HG03521 (cell line): Measurements from ENCODE around the gene RGS19.
A peak's percentile ranks its signal among the peaks of the same experiment; 100 is the strongest.

Experiments used
- ATAC-seq: cut with Tn5 transposase; IDR thresholded peaks from one replicate; pipeline ENCODE4 v1.9.1; 2021; ENCODE audit warnings: mild to moderate bottlenecking, moderate library complexity; ENCODE audit not compliant: unreplicated experiment

RGS19 gene

GRCh38 chr20:64050261-64051032 lies 28.9 kb downstream of the RGS19 start:
- ATAC-seq: no peak

- no peak for ATAC-seq
Measured at GRCh38 chr20:64049878-64050260, 29.4 kb downstream of the RGS19 start.

DNA sequence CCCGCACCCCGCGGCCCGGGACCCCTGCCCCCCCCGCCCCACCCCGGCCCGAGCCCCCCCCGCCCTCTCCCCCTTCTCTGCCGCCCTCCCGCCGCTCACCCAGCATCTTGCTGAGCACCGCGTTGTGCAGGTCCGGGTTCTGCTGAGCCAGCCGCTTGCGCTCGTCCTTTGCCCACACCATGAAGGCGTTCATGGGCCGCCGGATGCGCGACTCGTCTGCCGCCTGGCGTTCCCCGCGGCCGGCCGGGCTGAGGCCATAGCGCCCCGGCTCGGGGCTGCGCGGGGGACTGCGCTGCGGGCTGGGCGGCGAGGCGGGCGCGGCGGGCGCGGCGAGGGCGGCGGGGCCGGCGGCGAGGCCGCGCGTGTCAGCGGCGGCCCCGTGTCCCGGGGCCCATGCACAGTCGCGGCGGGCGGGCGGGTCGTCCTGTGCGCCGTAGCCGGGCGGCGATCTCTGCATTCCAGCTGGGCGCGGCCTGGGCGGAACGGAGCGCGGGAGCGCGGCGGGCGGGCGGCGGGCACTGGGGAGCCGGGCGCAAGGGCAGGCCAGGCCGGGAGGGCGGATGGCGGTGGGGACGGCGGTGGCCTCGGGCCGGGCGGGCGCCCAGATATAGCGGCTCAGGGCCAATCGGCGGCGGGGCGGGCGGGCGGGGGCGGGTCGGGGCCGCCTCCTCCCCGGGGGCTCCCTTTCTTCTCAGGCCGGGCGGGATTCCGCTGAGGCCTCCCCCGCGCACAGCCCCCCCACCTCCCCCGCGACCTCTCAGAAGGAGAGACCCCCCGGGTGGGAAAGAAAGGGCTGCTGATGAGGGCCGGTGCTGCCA lies 30.0 kb downstream of the RGS19 start, which contains the start of gene SOX18:
TSS of gene SOX18 (minus strand) at position 580 of the 818 bp plus-strand sequence. CDS start at position 457, 123 bp downstream.
- ATAC-seq: no peak

DNA sequence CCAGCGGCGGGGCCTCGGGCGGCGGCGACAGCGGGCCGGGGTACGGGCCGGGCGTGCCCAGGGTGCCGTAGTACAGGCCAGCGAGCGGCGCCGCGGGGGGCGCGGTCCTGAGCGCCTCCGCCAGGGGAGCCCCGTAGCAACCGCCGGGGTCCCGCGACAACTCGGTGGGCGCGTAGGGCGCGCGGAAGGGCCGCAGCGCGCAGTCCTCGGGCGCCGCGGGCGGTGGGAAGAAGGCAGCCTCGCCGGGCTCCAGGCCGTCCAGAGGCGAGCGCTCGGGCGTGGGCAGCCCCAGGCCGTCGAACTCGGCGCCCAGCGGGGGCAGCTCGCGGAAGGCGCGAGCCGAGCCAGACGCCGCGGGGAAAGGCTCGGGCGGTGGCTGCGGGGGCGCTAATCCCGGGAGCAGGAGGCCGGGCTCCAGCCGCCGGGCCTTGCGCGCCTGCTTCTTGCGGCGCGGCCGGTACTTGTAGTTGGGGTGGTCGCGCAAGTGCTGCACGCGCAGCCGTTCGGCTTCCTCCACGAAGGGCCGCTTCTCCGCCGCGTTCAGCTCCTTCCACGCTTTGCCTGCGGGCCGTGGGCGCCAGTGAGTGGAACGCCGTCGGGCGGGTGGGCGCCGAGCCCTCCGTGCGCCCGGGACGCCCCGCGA lies 30.8 kb downstream of the RGS19 start:
- ATAC-seq: no peak

DNA sequence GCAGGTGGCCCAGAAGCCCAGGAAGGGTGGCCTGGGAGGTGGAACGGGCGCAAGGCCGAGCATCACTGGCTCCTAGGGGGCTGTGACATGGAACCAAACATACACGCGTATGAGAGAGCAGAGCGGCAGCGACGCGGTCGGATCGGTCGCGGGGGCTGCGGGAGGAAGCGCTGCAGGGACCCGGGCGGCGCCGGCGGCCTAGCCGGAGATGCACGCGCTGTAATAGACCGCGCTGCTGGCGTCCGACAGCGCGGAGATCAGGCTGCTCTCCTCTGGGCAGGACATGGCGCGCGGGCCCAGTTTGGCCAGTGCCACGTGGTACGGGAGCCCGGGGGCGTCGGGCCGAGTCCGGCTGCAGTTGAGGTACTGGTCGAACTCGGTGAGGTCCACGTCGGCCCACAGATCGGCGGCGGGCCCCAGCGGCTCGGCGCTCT lies 31.3 kb downstream of the RGS19 start:
- no peak for ATAC-seq

DNA sequence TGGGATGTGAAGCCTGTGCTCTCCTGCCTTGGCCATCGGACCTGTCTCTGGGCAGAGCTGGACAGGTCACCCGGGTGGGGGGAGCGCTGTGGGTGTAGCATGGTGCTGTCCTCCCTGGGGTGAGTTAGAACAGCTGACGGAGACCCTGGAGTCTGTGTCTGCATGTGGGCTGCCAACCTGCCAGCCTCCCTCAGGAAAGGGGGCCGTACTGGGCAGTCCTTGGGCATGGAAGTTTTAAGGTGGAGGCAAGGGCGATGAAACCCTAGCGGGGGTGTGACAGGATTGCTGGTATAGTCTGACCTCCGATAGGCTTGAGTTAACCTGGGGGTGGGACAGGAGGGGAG lies 32.3 kb downstream of the RGS19 start:
- ATAC-seq: no peak

DNA sequence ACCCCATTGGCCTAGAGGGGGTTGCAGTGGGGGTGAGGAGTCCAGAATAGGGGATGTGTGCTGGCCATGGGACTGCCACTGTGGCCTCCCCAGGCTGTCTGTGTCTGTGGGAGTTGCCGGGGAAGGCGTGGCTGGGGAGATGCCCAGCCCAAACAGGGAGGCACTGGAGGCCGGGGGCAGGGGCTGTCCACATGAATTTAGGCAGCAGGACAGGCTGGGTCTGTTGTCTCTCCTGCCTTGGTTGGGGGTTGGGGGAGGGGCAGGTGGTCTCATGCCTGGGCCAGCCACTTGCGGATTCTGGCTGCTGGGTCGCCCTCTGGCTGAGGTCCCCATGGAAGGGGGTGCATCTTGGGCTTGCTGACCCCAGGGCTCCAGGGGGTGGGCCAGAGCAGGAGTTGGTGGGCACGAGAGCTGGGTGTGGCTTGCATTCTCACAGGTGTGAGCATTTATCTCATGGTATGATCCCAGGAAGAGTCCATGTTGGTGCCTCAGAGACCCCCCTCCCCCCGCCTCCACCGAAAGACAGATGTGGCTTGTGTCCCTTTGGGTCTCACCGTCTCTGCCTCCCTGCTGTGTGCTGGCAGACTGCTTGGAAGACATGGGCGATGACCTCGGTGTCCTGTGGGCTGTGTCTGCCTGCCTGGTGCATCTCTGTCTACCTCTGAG lies 33.8 kb downstream of the RGS19 start:
- no peak for ATAC-seq

- no peak for ATAC-seq
Measured at GRCh38 chr20:64044484-64045247, 34.7 kb downstream of the RGS19 start.

DNA sequence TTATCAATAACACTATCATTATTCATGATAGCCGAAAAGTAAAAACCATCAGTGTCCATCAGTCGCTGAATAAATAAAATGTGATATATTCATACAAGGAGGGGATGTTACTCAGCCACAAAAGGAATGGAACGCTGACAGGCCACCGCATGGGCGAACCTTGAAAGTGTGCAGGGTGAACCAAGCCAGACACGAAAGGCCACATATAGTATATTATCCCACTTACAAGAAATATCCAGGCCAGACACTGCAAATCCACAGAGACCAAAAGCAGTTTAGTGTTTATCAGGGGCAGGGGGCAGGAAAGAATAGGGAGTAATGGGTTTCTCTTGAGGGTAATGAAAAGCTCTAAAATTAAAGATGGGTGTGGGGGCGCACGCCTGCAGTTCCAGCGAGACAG lies 35.5 kb downstream of the RGS19 start:
- no peak for ATAC-seq

DNA sequence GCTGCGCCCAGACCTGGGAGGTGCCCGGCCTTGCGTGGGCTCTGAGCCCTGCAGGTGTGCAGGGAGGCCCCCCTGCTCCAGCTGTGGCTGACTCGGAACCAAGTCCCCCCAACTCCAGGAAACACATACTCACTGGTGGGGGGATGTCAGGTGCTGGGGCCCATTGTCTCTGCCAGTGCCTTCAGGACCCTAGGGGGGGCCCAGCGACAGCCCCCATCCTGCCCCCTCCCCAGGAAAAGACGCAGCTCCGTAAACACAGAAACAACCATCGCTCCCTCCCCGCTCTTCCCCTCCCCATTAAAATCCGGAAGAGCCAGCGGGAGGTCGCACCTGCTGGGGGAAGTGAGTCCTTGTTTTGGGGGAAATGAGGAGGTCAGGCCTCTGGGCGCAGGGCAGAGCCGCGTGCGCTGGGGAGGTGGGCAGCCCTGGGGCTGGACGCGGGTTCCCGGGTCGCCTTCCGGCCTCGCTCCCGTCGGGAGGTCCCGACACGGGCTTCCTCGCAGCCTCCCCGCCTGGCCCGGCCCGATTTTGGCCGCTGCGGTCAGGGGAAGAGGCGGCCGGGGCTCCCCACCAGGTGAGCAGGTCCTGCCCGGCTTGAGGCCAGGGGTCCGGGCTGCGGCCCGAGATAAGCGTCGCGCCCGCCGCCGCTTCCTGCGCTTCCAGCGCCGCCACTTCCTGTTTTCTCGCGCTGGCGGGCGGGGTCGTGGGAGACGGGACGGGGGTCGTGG lies 37.1 kb downstream of the RGS19 start:
- ATAC-seq: no peak

DNA sequence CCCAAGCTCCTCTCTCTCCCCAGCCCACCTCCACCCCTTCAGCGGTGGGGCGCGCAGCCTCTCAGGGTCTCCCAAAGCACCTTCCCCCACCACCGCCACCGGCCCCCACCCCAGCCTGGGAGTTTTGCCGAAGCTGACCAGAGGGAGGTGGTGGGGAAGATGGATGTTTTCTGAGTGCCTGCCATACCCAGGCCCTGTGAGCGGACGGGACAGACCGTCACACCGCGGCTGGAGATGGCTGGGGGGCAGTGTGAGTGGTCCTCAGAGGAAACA lies 37.6 kb downstream of the RGS19 start:
- no peak for ATAC-seq

DNA sequence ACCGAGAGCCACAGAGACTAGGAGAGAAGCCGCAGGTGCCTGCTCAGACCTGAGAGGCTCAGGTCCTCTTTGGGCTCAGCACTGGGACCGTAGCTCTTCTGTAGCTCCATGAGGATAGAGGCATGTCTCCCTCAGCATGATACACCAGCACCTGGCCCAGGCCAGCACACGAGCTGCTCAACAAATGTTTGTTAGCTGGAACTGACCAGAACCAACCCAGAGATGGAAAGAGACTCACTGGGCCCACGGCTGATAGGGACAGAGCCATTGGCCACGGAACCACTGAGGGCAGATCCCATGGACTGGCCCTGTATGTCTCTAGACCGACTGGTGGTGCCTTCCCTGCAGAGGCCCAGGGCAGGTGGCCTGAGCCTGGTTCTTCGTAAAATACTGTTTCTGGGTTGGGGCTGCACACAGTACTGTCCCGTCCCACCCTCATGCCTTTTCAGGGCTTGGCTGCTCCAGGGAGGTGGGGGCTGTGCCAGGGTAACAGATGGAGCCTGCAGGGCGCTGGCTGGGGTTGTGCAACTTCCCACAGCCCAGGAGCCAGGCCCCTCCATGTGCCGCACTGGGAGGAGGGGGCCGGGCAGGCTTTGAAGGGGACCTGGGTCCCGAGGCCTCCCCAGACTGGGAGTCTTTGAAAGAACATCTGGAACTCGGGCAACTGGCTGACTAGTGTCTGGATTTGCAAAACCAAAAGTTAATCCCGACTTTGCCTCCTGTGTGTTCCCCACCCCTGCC lies 38.1 kb downstream of the RGS19 start:
- no peak for ATAC-seq

DNA sequence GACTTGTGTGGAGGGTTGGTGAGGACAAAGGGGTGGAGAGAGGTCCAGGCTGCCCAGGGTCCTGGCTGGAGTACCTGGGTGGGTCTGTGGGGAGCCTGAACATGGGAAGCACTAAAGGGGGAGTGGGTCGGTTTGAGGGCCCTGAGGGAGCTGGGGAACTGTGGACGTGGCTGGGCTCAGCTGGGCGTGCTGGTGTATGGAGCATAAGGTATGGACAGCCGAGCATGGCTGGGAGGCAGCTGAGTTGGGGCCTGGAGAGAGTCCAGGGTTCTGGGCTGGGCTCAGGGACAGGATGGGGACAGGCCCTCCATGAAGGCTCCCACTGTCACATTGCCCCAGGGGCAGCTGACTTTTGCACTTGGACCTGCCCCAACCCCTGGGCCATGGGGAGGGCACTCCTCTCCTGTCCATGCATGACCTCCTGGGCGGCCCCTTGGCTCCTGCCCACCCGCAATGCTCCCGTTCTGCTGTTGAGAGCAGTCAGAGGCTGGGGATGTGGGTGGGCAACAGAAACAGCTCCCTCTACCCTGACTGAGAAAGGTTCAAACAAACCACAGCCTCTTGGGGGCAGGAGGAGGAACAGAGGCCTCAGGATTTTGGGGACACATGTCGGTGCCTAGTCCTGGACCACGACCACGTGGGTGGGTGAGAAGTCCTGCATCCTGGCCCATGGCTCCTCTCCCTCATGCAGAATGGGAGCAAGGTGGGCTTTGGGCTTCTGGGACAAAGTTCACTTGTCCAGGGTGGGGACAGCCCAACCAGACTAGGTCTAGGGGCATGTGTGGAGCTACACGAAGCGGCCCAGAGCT lies 38.9 kb downstream of the RGS19 start:
- ATAC-seq: no peak

DNA sequence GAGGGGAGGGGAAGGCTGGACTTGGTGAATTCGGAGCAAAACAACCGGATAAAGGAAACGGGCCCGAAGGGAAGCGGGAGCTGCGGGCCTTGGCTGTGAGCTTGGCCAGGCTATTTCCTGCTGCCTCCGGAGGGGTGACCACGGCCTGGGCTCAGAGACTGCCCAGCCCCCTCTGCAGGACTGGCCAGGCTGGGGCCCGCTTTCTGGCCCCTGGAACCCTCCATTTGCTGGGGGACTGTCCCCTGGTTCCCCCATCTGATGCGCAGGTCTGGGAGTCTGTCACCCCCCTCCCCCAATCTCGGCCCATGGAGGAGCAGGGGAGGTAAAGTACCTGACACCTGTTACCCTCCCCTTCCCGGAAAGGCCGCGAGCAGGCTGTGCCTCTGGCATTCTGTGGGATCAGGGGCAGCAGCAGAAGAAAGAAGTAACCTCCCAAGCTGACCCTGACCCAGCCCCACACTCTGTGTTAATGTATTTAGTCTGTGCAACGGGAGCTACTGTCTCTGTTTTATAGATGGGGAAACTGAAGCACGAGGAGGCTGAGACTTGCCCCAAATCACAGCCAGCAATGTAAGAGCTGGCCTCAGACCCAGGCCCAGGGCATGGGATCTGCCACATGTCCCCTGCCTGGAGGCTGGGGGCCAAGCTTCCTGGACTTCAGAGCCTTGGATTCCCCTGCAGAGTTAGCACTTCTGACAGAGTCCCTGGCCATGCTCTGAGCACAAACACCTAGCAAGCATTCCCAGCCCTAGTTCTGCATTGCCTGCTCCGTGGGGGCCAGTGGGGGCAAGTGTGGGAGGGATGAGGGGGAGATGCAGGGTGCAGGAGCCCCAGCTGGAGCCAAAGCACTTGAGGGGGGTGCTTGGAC lies 39.8 kb downstream of the RGS19 start:
- no peak for ATAC-seq

DNA sequence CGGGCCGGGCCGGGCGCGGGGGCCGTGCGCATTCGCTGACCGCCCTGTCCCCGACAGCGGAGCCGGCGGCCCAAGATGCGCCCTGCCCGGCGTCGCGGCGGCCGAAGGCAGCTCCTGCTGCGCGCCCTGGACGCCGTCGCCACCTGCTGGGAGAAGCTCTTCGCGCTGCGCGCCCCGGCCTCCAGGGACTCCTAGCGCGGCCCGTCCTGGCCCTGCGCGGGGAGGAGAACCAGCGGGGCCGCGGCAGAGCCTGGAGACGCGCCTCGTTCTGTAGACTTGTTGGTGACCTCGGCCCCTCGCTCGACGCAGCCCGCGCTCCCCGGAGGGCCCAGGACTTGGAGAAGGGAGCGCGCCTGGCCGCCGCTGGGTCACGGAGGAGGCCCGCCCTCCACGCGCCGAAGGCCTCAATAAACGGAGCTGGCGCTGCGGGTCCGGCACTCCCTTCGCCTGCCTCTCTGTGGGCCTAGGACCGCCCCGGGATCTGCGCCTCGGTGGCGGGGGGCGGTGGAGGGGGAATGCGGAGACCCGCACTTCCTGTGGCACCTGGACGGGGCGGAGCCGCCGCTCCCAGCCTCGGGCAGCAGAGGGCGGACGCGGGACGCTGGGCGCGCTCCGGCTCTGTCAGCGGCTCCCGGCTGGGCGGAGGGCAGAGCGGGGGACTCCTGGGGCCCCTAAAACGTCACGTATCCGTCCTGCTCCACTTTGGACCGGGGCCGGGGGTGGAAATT lies 40.6 kb downstream of the RGS19 start:
- ATAC-seq: peak; percentile 52

DNA sequence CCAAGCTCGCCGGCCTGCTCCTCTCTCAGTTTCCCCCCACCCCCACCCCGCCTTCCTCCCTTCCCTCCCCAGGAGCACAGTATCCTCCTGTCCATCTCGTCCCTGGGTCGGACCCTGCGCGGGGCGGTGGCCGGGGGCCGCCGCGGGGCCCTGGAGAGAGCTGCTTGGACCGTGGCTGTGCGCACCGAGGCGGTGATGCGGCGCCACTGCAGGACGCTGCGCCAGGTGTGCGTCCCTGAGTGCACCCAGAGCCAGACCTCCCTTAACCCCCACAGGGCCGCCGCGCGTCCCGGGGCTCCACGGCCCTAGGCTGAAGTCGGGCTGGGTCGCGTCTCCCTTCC lies 41.1 kb downstream of the RGS19 start:
- ATAC-seq: peak; percentile 29
